ENCODE data around the gene TMEM208.

DNA sequence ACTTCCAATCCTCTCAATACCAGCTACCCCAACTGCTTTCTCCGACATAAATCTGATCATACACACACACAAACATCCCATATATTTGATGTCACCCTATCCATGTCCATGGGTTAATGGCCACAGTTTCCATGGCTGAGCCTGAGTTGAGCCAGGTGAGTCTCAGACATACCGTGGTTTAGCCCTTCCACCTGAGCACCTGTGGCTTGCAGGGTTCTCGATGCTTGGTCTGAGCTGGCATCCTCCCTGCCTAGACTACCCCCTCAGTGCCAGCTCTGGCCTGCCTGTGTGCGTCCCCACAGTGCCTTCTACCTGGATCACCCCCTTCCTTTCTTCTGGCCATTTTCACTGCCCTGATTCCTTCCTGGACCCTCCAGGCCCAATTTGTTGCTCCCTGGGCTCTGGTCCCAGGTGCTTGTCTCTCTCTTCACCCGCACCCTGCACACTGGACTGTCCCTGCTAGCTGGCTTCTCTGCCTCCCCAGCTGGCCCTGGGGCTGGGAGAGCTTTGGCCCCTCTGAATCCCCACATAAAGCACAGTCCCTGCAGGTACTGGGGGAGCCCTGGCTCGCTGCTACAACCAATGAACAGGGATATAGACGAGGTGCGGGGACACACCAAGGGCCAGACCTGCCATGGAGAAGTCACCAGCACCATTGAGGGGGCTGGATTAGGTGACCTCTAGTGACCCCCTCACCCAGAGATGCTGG is 20.6 kb upstream of the TMEM208 start:
- no peak; the same call in 1 of the 2 replicates for TF ChIP-seq POLR2AphosphoS5 (IDR thresholded peaks at IDR 0.05; ENCODE audit: low read depth, low read length)
- TF ChIP-seq, protein P1, sequence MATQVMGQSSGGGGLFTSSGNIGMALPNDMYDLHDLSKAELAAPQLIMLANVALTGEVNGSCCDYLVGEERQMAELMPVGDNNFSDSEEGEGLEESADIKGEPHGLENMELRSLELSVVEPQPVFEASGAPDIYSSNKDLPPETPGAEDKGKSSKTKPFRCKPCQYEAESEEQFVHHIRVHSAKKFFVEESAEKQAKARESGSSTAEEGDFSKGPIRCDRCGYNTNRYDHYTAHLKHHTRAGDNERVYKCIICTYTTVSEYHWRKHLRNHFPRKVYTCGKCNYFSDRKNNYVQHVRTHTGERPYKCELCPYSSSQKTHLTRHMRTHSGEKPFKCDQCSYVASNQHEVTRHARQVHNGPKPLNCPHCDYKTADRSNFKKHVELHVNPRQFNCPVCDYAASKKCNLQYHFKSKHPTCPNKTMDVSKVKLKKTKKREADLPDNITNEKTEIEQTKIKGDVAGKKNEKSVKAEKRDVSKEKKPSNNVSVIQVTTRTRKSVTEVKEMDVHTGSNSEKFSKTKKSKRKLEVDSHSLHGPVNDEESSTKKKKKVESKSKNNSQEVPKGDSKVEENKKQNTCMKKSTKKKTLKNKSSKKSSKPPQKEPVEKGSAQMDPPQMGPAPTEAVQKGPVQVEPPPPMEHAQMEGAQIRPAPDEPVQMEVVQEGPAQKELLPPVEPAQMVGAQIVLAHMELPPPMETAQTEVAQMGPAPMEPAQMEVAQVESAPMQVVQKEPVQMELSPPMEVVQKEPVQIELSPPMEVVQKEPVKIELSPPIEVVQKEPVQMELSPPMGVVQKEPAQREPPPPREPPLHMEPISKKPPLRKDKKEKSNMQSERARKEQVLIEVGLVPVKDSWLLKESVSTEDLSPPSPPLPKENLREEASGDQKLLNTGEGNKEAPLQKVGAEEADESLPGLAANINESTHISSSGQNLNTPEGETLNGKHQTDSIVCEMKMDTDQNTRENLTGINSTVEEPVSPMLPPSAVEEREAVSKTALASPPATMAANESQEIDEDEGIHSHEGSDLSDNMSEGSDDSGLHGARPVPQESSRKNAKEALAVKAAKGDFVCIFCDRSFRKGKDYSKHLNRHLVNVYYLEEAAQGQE (IDR thresholded peaks at IDR 0.05; ENCODE audit: insufficient read depth in 1 of 2, low read depth in 2 of 2, low read length in 2 of 2), result no peak

Data from PFSK-1 (cell line).